Fibroblast of gingiva (primary cell): ENCODE data around the gene GNG2.
A peak's percentile ranks its signal among the peaks of the same experiment; 100 is the strongest.

Experiments used
- DNase-seq: peaks from one replicate; pipeline ENCODE4 v3.0.0-alpha.2; 2011; ENCODE audit warnings: low read depth

GNG2 gene

GRCh38 chr14:51856792-51857296 is 3.6 kb upstream of the GNG2 start:
- DNase-seq: no peak

GRCh38 chr14:51859131-51859530 is 1.3 kb upstream of the GNG2 start:
- no peak for DNase-seq

GRCh38 chr14:51860825-51861499 is 550 bp downstream of the GNG2 start:
- no peak for DNase-seq

GRCh38 chr14:51862176-51862796 is 1.9 kb downstream of the GNG2 start:
- no peak for DNase-seq

- no peak for DNase-seq
Observed at GRCh38 chr14:51862860-51863259, 2.4 kb downstream of the GNG2 start.

- DNase-seq: no peak
Observed at GRCh38 chr14:51865953-51866747, 5.7 kb downstream of the GNG2 start.

- peak; percentile 50 for DNase-seq
Observed at GRCh38 chr14:51867741-51868140, 7.3 kb downstream of the GNG2 start.

GRCh38 chr14:51868405-51868804 is 8.0 kb downstream of the GNG2 start:
- DNase-seq: no peak

- no peak for DNase-seq
Observed at GRCh38 chr14:51869411-51870100, 9.1 kb downstream of the GNG2 start.

GRCh38 chr14:51870606-51871005 is 10.2 kb downstream of the GNG2 start:
- no peak for DNase-seq

GRCh38 chr14:51871846-51872245 is 11.4 kb downstream of the GNG2 start:
- no peak for DNase-seq

- DNase-seq: no peak
Observed at GRCh38 chr14:51872396-51872795, 12.0 kb downstream of the GNG2 start.

GRCh38 chr14:51873221-51873893 is 12.9 kb downstream of the GNG2 start:
- peak; percentile 85 for DNase-seq

- no peak for DNase-seq
Observed at GRCh38 chr14:51877810-51878209, 17.4 kb downstream of the GNG2 start.

- DNase-seq: no peak
Observed at GRCh38 chr14:51879170-51879569, 18.8 kb downstream of the GNG2 start.

GRCh38 chr14:51880835-51881580 is 20.6 kb downstream of the GNG2 start:
- peak; percentile 36 for DNase-seq

GRCh38 chr14:51881636-51882035 is 21.2 kb downstream of the GNG2 start:
- DNase-seq: no peak

GRCh38 chr14:51883232-51883631 is 22.8 kb downstream of the GNG2 start:
- DNase-seq: no peak

- peak; percentile 33 for DNase-seq
Observed at GRCh38 chr14:51884086-51884927, 23.9 kb downstream of the GNG2 start.

- no peak for DNase-seq
Observed at GRCh38 chr14:51889851-51890250, 29.4 kb downstream of the GNG2 start.
